ENCODE measurements around the gene TCF12. TPM values are rescaled to one million over a fixed set of nuclear protein-coding genes. Genes with fewer than 3 reads are reported as not detected.

TCF12 gene
- polyA plus RNA-seq, 1 donor = 96.8 TPM

DNA sequence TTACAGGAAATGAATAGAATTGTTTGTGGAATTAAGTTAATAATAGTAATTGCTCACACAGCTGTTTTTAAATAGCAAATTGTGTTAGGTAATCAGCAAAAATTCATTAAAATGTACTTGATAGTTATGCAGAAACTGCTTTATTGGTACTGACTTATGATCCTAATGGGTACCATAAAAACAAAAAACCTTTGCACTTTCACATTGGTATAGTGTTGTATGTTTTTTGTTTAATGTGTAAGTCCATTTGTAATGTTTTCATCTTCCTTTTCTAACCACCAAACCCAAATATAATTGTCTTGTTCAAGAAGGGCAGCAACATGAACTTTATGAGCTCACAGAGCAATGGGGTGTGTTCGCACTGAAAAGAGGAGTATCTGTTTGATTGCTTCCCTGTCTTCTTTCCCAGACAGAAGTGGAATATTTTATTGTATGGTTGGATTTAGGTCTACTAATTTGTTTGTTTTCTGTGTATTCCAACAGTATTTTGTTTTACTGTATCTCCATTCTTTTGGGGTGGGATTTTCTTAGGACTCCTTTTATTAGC lies 135.8 kb downstream of the TCF12 start:
- no peak for DNase-seq

DNA sequence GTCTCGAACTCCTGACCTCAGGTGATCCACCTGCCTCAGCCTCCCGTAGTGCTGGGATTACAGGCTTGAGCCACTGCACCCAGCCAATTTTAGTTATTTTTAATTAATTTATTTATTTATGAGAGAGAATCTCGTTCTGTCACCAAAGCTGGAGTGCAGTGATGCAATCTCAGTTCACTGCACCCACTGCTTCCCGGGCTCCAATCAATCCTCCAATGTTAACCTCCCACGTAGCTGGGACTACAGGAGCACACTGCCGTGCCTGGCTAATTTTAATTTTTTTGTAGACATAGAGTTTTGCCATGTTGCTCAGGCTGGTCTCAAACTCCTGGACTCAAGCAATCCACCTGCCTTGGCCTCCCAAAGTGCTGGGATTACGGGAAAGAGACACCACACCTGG lies 137.9 kb downstream of the TCF12 start:
- DNase-seq = no peak

DNA sequence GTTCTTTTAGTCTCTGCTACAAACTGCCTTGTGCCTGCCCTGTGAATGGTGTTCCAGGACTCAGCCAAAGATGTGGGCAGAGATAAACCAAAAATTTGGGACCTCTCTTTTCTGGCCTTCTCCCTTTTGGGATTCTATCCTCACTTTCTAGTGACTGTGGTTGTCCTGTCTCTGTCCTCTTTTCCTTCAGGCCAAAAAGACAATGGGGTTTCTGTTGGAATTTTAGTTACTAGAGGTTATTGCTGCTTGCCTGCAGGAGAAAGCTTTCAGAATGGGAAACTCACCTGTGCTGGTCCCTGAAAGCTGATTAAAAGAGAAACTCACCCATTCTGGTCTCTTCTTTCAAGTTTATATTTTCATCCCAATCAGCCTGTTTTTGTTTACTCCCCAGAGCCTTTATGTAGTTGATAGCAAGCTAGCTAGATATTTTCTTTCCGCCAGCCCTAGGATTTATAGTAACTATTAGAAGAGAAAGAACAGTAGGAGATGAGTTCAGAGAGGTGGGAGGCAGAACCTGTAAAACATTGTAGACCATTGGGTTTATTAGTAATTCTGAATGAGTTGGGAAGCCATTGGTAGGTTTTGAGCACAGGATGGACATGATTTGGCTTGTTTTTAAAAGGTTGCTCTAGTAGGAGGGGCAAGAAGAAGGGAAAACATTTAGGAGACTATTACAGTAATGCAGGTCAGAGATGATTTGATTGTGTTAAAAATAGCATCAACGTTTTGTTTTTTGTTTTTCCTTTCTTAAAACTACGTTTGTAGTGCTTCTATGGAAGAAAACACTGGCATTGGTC lies 138.9 kb downstream of the TCF12 start:
- DNase-seq = no peak

DNA sequence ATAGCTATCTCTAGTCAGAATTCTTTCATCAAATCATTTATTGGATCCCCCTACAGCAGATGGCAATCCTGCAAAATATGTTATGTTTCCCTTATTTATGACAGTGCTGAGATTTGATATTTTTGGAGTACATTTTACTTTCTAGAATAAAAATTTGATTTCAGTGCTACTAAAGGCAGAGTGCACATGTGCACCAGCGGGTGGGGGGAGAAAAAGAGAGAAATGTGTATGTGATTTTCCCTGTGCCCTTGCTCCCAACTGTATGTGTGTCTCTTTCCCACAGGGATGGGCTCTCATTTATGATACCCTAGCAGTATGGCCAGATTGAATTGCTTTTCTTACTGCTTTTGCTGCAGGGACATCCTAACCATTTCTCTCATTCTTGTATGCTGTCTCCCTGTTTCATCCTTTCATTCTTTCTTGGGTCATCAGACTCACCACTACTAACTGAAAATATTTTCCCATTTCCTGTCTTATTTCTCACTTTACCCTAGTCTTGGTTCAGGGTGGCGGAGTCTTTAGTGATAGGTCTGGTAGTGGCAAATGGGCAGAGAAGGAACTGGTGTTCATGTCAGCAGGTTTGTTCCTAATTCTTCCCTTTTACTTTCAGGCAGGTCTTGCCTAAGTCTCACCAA lies 140.7 kb downstream of the TCF12 start:
- DNase-seq = no peak

DNA sequence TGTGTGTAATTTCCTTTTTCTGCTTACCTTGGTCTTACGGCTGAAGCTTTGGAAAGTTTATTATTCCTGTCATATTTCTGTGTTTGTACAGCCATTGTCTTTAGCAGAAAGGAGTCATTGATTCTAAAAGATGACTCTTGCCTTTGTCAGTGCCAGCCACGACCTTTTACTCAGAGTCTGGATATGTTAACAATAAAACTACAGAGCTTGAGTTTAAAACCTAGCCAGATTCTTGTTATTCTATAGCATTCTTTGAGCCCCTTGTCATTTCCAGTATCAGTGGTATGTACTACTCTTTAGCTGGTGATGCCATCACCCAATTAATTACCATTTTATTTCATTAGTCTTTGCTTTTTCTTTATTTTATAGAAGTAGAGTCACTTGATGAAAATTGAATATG lies 142.4 kb downstream of the TCF12 start:
- DNase-seq = no peak

DNA sequence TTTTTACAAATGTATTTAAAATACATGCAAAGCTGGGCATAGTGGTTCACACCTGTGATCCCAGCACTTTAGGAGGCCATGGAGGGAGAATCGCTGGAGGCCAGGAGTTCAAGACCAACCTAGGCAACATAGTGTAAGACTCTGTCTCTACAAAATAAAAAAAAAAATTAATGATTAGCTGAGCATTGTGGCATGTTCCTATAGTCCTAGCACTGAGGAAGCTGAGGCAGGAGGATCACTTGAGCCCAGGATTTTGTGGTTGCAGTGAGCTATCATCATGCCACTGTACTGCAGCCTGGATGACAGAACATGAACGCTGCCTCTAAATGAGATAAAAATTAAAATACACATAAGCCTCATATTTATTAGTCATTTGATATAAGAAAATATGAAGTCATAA lies 142.8 kb downstream of the TCF12 start:
- DNase-seq = no peak

DNA sequence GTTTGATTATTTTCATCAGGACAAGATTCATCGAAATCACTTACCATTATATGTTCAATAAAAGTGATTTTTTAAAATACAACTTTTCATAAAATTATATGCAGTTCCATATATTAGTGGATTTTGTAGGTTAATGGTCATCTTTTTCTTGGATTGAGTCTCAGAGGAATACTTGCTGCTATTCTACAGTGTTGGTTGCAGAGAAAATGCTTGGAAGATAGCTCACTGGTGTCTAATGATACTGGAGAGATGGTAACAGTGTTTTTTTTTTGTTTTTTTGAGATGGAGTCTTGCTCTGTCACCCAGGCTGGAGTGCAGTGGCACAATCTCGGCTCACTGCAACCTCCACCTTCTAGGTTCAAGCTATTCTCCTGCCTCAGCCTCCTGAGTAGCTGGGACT lies 143.3 kb downstream of the TCF12 start:
- DNase-seq = no peak

DNA sequence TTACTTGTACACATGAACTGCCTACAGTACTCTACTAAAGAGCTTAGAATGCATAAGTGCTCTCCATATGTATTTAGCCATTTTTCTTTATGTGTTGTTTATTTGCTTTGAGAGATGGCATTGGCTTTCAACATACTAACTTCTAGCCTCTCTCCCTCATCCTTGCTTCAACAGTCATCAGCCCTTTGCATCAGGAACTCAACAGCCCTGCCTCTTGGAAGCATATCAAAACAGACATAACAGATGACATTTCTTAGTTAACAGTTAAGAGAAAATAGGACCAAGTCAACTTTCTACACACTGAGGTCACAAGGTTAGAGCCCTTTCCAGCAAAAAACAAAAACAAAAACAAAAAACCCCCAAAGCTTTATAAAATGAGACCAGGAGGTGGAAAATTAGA lies 145.6 kb downstream of the TCF12 start:
- DNase-seq = no peak

DNA sequence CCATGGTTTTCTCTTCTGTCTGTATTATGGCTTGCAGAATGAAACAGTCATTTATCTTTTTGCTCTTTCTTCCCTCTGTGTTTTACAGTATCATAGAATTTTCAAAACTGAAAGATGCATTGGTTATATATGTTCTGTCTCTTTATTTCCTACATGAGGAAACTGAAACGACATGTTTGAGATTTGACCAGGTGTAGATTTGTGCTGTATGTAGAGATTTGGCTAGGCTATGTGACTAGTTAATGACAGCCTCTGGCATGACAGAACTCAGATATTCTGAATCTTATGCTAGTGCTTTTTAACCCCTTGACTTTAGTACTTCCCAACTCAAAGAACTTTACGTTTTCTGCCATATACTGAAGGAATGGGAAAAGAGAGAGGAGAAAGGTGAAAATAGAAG lies 151.0 kb downstream of the TCF12 start:
- no peak for DNase-seq

DNA sequence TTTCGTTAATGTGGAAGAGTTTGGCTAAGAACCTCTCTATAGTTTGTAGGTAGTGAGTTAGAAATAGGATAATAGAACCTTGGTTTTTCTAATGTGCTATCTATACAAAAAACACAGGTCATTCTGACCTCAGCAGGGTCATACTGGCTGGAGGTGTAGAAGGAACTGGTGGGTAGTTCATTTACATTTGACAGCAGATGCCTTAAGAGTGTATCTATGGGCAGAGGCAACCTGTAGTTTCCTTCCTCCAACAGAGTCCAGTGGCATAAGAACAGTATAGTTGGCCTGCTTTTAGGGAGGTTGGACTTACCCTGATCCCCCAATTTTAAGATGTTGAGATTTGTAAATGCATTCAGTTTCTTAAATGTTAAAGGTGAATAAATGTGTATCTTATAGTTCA lies 152.2 kb downstream of the TCF12 start:
- no peak for DNase-seq

DNA sequence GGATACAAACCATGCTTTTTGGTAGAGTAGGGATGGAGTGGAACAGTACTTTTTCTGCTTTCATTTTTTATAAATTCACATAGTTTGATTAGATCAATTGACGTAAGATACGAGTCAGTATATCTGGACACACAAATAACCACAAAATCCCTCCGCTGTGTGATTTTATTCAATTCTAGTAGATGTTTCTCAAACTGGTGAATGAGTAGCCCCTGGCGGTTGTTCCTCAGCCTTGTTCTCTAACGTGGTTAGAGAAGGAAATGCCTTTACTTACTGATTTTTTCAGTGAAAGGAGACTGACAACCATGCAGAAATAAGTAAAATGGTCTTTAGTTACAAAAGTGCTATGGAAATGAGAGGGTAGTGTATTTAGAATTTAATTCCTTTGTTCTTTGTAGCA lies 161.0 kb downstream of the TCF12 start:
- no peak for DNase-seq

DNA sequence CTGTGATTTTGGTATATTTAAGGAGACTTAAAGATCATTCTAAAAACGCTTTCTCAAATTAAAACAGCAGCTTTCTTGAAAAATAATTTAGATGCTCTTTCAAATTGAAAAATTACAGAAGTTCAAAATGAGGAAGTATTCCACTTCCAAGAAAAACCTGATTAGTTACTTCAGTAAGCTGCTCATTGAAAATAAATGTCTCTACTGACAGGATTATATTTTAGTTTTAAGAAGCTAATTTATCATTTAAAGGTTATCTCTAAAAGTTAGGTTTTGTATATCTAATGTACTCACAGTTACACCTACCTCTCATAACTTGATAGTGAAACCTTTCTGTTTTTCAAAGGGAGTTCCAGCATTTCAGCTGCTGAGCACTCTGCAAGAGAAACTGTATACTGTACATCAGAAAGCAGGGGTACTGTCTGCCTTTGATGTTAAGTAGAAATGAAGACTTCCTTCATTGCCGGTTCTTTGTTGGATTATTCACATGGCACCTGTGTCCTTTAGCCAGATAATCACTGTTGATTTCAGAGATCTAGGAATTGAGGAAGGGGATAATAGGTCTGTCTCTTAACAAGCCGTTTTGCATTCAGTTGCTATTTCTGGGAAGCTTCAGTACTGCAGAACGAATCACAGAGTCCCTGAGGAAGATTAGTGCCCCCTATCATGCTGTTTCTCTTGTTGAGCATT lies 161.6 kb downstream of the TCF12 start:
- no peak for DNase-seq

DNA sequence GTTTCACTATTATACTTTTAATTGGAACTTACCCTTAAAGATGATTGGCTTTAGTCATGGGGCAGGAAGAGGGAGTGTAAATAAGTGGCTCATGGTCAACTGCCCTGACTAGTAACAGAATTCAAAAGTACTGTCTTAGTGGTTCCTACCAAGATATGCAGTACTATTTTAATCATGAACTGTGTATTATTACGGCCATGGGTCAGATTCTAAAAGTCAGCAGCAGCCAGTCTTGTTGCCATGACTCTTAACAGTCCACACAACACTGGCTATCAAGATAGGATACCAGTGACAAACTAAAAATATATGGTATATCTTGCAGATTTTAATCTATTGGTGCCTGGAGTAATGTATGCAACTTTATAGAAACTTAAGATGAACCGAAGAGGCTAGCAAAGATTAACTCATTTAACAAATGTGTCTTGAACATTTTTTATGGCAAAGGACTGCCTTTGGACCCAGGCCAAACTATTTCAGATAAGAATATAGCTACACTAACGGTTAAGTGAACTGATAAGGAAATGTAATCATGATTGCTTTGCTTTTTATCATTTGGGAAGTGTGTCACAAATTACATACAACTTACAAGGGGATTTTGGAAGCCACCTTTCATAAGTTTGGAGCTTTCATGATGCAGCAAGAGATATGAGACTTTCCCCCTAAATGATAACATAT lies 163.7 kb downstream of the TCF12 start:
- no peak for DNase-seq

DNA sequence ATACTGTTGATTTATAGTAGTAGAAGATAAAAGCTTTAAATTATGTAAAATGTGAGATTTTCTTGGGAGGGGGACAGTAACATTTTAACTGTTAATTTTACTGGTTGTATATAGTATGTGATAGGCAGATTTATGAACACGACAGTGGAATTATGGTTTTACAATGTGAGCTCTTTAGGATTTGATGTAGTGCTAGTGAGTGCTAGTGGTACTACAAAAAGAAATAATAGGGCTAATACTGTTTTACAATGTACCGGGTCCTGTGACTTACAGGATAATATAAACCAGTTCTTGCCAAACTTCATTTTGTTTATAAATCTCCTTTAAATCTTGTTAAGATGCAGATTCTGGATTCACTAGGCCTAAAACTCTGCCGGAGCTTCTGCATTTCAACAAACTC lies 165.7 kb downstream of the TCF12 start:
- no peak for DNase-seq

DNA sequence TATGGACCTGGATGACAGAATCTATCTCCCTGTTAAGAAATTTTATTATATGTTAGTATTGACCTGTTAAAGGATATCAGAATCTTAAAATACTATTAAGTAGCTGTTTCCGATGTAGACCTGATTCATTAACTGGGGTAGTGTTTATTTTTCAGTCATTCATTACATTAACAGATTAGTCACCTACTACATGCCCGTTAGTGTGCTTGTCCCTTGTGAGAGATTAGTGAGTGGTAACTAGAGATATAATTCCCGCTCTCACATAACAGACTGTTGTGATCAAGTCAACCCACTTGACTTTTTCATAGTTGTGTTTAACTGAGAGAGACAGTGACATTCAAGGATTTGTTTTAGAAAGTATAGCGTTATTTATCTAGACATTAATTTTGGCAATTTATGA lies 166.8 kb downstream of the TCF12 start:
- DNase-seq = no peak

DNA sequence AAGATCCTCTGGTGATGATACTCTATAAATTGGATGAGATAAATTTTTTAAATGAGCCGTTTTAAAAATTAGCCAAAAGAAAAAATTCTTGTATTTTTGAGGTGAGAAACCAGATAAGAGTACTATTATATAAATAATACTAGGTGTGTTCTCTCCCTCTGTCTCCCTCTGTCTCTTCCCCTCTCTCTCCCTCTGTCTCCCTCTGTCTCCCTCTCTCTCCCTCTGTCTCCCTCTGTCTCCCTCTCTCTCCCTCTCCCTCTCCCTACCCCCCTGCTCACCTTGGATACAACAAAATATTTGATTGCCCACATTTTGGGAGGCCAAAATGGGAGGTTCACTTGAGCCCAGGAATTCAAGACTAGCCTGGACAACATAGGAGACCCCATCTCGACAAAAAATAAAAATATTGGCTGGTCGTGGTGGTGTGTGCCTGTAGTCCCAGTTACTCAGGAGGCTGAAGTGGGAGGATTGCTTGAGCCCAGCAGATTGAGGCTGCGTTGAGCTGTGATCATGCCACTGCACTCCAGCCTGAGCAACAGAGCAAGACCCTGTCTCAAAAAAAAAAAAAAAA lies 168.5 kb downstream of the TCF12 start:
- no peak for DNase-seq

DNA sequence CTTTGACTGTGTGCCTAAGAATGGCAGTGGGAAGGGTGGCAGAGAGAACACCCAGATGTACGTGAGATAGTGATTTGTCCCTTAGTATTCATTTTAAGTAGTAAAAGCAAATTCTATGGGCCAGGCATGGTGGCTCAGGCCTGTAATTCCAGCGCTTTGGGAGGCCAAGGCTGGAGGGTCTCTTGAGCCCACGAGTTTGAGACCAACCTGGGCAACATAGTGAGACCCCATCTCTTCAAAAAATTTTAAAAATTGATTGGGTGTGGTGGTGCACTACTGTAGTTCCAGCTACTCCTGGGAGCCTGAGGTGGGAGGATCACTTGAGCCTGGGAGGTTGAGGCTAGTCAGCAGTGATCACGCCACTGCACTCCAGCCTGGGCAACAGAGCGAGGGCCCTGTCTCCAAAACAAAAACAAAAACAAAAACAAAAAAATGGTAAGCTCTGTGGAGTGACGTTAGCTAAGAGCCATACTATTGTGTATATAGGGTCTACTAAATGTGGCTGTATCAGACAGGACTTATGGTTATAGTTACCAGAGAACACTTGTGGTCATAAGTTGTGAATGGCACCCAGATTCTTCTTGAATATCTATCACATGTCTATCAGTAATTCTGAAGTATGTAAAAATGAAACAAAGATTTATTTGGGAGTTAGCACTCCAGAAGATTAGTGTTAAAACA lies 171.5 kb downstream of the TCF12 start:
- DNase-seq = no peak

DNA sequence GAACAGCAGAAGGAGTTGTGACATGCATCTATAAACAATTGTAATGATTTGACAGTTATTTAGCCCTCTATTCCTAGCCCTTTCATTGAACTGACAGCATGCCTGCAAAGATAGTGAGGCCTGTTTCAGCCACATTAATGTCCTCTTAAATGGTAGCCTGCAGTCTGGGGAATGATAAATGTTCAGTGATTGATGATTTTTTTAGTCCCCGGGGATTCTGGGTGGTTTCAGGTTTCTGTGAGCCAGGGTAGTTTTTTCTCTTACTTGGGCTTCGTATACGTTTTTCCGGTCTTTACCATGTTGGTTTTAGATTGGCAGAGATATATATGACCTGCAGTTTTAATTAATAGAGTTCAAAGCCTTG lies 172.0 kb downstream of the TCF12 start:
- no peak for DNase-seq

DNA sequence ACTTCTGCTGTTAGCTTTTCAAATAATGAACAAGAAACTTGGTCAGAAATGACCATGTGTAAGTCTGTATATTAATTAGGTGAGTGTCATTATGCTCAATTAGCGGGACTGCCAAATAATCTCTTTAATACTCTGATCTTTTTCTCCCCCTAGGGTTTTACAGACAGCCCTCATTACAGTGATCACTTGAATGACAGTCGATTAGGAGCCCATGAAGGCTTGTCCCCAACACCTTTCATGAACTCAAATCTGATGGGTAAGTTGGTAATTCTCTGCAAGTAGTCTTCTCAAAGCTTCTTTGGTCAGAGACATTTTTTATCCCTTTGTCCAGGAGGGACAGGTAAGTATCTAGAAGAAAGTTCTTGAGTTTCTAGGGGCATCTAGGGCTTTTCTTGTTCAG lies 173.2 kb downstream of the TCF12 start:
- no peak for DNase-seq

DNA sequence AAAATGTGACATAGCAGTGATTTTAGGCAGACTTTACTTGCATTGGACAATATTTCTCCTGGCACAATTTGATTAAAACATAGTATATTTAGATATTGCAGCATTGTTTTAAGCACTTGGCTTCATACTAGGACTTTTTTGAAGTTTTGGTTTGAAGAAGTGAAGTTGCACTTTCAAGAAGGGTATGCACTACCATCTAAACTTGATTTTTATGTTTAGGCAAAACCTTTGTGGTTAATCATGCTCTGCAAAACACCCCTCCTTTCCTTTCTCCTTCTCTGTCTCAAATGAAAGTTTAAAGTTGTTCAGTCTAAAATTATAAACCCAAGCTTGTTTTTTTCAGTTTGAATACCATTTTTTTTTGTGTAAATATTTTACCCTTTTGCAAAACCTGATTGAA lies 173.8 kb downstream of the TCF12 start:
- no peak for DNase-seq

DNA sequence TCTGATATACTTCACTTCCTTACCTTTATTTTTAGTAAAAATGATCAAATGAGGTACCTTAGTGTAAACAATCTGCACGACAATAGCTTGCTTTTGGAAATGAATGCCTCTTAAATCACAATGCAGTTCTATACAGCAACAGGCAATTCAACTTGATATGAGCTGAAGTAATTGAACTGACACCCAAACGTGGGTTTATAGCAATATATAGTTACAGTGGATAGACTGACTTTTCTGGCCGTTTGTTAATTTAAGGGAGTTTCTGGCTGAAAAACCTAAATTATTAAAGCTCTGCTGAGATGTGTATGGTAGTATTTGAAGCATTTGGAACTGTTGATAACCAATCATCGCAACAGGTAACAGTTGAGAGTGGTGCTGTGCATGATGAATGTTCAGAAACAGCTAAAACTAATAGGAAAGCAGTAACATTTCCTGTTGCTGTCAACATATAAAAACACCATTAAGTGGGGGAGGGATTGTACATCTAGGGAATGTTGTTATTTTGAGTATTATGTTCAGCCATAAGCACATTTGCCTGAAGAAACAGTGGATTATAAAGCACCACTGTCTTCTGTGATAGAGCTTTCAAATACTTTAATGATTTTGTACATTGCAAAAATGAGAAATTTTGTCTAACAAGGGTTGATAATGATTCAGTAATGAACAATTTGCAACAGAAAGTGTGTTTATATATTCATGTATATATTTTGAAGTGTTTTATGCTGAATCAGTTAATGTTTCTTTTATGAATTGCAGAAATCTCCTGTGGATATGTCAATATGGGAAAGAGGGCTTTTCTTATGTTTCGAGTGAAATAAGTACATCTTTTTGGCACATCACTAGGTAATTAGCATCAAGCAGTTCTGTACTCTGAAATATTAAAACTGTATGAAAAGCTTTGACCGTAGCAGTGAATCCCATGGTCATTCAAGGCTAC lies 176.1 kb downstream of the TCF12 start:
- no peak for DNase-seq

All from hindlimb muscle (tissue), 1 donor.